GM18520 (cell line): ENCODE measurements around the gene EPHB2.
A peak's percentile ranks its signal among the peaks of the same experiment; 100 is the strongest.

Source experiments
- ATAC-seq: cut with Tn5 transposase; IDR thresholded peaks from one replicate; pipeline ENCODE4 v1.9.1; 2021; ENCODE audit not compliant: unreplicated experiment

The EPHB2 gene

GRCh38 chr1:22749919-22750684, 39.5 kb downstream of the EPHB2 start:
- no peak for ATAC-seq

- ATAC-seq = no peak
Measured at GRCh38 chr1:22750685-22751051, 40.0 kb downstream of the EPHB2 start.

- ATAC-seq = no peak
Measured at GRCh38 chr1:22751124-22751531, 40.5 kb downstream of the EPHB2 start.

GRCh38 chr1:22752339-22752738, 41.7 kb downstream of the EPHB2 start:
- ATAC-seq = no peak

GRCh38 chr1:22753481-22753971, 42.9 kb downstream of the EPHB2 start:
- ATAC-seq = no peak

- ATAC-seq = peak; percentile 51
Measured at GRCh38 chr1:22754106-22754768, 43.6 kb downstream of the EPHB2 start.

GRCh38 chr1:22754824-22755223, 44.2 kb downstream of the EPHB2 start:
- ATAC-seq = no peak

GRCh38 chr1:22755641-22756040, 45.0 kb downstream of the EPHB2 start:
- no peak for ATAC-seq

GRCh38 chr1:22756125-22756735, 45.6 kb downstream of the EPHB2 start:
- ATAC-seq = no peak

GRCh38 chr1:22760455-22760854, 49.8 kb downstream of the EPHB2 start:
- ATAC-seq = no peak

GRCh38 chr1:22761101-22761500, 50.5 kb downstream of the EPHB2 start:
- ATAC-seq = no peak

GRCh38 chr1:22761821-22762220, 51.2 kb downstream of the EPHB2 start:
- no peak for ATAC-seq

- ATAC-seq = no peak
Measured at GRCh38 chr1:22763487-22764200, 53.0 kb downstream of the EPHB2 start.

- ATAC-seq = no peak
Measured at GRCh38 chr1:22767852-22768251, 57.2 kb downstream of the EPHB2 start.

GRCh38 chr1:22769932-22770331, 59.3 kb downstream of the EPHB2 start:
- no peak for ATAC-seq

GRCh38 chr1:22772014-22772413, 61.4 kb downstream of the EPHB2 start:
- ATAC-seq = no peak

- ATAC-seq = no peak
Measured at GRCh38 chr1:22773981-22774832, 63.6 kb downstream of the EPHB2 start.

GRCh38 chr1:22774833-22775182, 64.2 kb downstream of the EPHB2 start:
- ATAC-seq = no peak

- no peak for ATAC-seq
Measured at GRCh38 chr1:22775478-22775877, 64.8 kb downstream of the EPHB2 start.

GRCh38 chr1:22776035-22776613, 65.5 kb downstream of the EPHB2 start:
- no peak for ATAC-seq
